ENCODE data around the gene IQCE.

Gene IQCE

GRCh38 chr7:2629746-2630681, 71.2 kb downstream of the IQCE start:
- TF ChIP-seq REST (IDR thresholded peaks at IDR 0.05; ENCODE audit: low read depth) (no peak), FOXM1 (IDR thresholded peaks at IDR 0.05; ENCODE audit: borderline replicate concordance, low read depth) (no peak), ZBTB7A (IDR thresholded peaks at IDR 0.05; ENCODE audit: low read depth) (no peak), TEAD4 (IDR thresholded peaks at IDR 0.05) (no peak), CREB1 (IDR thresholded peaks at IDR 0.05; ENCODE audit: low read depth) (no peak), USF1 (IDR thresholded peaks at IDR 0.05) (no peak), YY1 (IDR thresholded peaks at IDR 0.05; ENCODE audit: low read depth) (no peak), NFIC (IDR thresholded peaks at IDR 0.05) (no peak), TAF1 (IDR thresholded peaks at IDR 0.05; ENCODE audit: low read depth) (no peak), RAD21 (IDR thresholded peaks at IDR 0.05; ENCODE audit: low read depth) (no peak), TCF12 (IDR thresholded peaks at IDR 0.05; ENCODE audit: low read depth) (no peak), EGR1 (IDR thresholded peaks at IDR 0.05) (no peak)
- TF ChIP-seq, protein P1, sequence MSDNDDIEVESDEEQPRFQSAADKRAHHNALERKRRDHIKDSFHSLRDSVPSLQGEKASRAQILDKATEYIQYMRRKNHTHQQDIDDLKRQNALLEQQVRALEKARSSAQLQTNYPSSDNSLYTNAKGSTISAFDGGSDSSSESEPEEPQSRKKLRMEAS (IDR thresholded peaks at IDR 0.05) = no peak

DNA sequence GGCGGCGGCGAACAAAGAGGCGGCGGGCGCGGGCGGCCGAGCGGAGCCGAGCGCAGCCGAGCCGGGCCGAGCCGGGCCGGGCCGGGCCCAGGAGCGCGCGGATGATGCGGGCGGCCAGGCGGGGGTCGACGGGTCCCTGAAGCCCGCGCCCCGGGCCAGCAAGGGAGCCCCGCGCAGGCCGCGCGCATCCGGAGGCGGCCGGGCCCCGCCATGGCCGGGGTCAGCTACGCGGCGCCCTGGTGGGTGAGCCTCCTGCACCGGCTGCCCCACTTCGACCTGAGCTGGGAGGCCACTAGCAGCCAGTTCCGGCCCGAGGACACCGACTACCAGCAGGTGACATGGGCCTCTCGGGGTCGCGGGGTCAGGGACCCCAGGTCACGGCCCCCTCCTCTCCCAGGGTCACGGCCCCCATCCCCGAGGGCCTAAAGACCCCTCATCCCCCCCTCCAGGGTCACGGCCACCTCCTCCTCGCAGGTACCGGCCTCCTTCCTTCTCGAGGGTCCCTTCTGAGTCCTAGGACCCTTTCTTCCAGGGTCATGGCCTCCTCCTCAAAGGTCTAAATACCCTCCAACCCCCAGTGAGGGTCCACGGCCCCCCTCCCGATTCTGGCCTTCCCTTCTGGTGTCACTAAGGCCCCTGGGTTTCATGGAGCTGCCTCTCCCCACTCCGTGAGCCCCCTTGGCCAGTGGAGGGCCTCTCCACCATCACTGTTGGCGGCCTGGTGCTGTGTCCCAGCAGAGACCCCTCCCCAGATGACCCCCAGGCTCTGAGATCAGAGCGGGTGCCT, 73.4 kb downstream of the IQCE start, which contains the start of gene TTYH3:
Gene TTYH3, plus strand, starts transcription at position 41 of the 787 bp plus-strand sequence. Its CDS starts 170 bp downstream, at position 211.
- TF ChIP-seq EP300 (IDR thresholded peaks at IDR 0.05; ENCODE audit: borderline replicate concordance) = no peak
- TF ChIP-seq, protein P1 (IDR thresholded peaks at IDR 0.05) = no peak
- peak; percentile 99 for TF ChIP-seq ZBTB7A (IDR thresholded peaks at IDR 0.05; ENCODE audit: low read depth)
- no peak for TF ChIP-seq USF1 (IDR thresholded peaks at IDR 0.05)
- no peak for TF ChIP-seq TCF12 (IDR thresholded peaks at IDR 0.05; ENCODE audit: low read depth)
- no peak for TF ChIP-seq REST (IDR thresholded peaks at IDR 0.05; ENCODE audit: low read depth)

GRCh38 chr7:2632733-2633537, 74.2 kb downstream of the IQCE start:
- TF ChIP-seq CEBPB (IDR thresholded peaks at IDR 0.05) = no peak
- TF ChIP-seq USF1 (IDR thresholded peaks at IDR 0.05) = no peak
- peak; percentile 84 for TF ChIP-seq TCF12 (IDR thresholded peaks at IDR 0.05; ENCODE audit: low read depth)
- TF ChIP-seq FOXM1 (IDR thresholded peaks at IDR 0.05; ENCODE audit: borderline replicate concordance, low read depth) = no peak
- peak; percentile 91 for TF ChIP-seq NFIC (IDR thresholded peaks at IDR 0.05)
- TF ChIP-seq RAD21 (IDR thresholded peaks at IDR 0.05; ENCODE audit: low read depth) = no peak
- TF ChIP-seq TEAD4 (IDR thresholded peaks at IDR 0.05) = peak; percentile 68
- no peak for TF ChIP-seq REST (IDR thresholded peaks at IDR 0.05; ENCODE audit: low read depth)
- TF ChIP-seq EGR1 (IDR thresholded peaks at IDR 0.05) = peak; percentile 89
- TF ChIP-seq CREB1 (IDR thresholded peaks at IDR 0.05; ENCODE audit: low read depth) = no peak
- TF ChIP-seq TAF1 (IDR thresholded peaks at IDR 0.05; ENCODE audit: low read depth) = peak; percentile 33; the same call in 1 of the 2 replicates
- peak; percentile 82 for TF ChIP-seq EP300 (IDR thresholded peaks at IDR 0.05; ENCODE audit: borderline replicate concordance)
- TF ChIP-seq YY1 (IDR thresholded peaks at IDR 0.05; ENCODE audit: low read depth) = no peak
- TF ChIP-seq, protein P1 (IDR thresholded peaks at IDR 0.05) = peak; percentile 39
- peak; percentile 72 for TF ChIP-seq ZBTB7A (IDR thresholded peaks at IDR 0.05; ENCODE audit: low read depth)
